HG03135 (cell line): Measurements from ENCODE around the gene LRIG1.

Source experiments
- ATAC-seq: cut with Tn5 transposase; IDR thresholded peaks from one replicate; pipeline ENCODE4 v1.9.1; 2021; ENCODE audit warnings: mild to moderate bottlenecking, moderate library complexity; ENCODE audit not compliant: unreplicated experiment

LRIG1 gene

GRCh38 chr3:66490984-66491383 lies 9.8 kb downstream of the LRIG1 start:
- ATAC-seq: no peak

- ATAC-seq: peak; percentile 51
Measured at GRCh38 chr3:66490214-66490613, 10.6 kb downstream of the LRIG1 start.

- ATAC-seq: no peak
Measured at GRCh38 chr3:66489581-66489980, 11.2 kb downstream of the LRIG1 start.

- ATAC-seq: no peak
Measured at GRCh38 chr3:66489115-66489514, 11.7 kb downstream of the LRIG1 start.

GRCh38 chr3:66488492-66488891 lies 12.3 kb downstream of the LRIG1 start:
- ATAC-seq: no peak

GRCh38 chr3:66487465-66487864 lies 13.4 kb downstream of the LRIG1 start:
- ATAC-seq: no peak

- ATAC-seq: no peak
Measured at GRCh38 chr3:66486646-66487045, 14.2 kb downstream of the LRIG1 start.

GRCh38 chr3:66486202-66486601 lies 14.6 kb downstream of the LRIG1 start:
- ATAC-seq: no peak

- ATAC-seq: no peak
Measured at GRCh38 chr3:66485291-66485968, 15.4 kb downstream of the LRIG1 start.

GRCh38 chr3:66484106-66484844 lies 16.5 kb downstream of the LRIG1 start:
- no peak for ATAC-seq

GRCh38 chr3:66483409-66483906 lies 17.4 kb downstream of the LRIG1 start:
- ATAC-seq: no peak

- no peak for ATAC-seq
Measured at GRCh38 chr3:66483006-66483405, 17.8 kb downstream of the LRIG1 start.

- ATAC-seq: no peak
Measured at GRCh38 chr3:66482018-66482404, 18.8 kb downstream of the LRIG1 start.

- ATAC-seq: peak; percentile 27
Measured at GRCh38 chr3:66481071-66482017, 19.5 kb downstream of the LRIG1 start.

GRCh38 chr3:66480666-66481065 lies 20.2 kb downstream of the LRIG1 start:
- ATAC-seq: peak; percentile 41

- ATAC-seq: no peak
Measured at GRCh38 chr3:66479532-66479947, 21.3 kb downstream of the LRIG1 start.

GRCh38 chr3:66478960-66479359 lies 21.9 kb downstream of the LRIG1 start:
- no peak for ATAC-seq

- ATAC-seq: no peak
Measured at GRCh38 chr3:66477856-66478255, 23.0 kb downstream of the LRIG1 start.

GRCh38 chr3:66476852-66477381 lies 23.9 kb downstream of the LRIG1 start:
- ATAC-seq: no peak

- no peak for ATAC-seq
Measured at GRCh38 chr3:66475386-66476020, 25.3 kb downstream of the LRIG1 start.
